Measurements from ENCODE around the gene UBAC2. TPM values are rescaled to one million over a fixed set of nuclear protein-coding genes. Genes with fewer than 3 reads are reported as not detected.

The UBAC2 gene
- total RNA-seq, 1 donor from 2014 or later = 87.7 TPM

- Histone ChIP-seq H3K4me2 (no peak overlapping the region), H3K27me3 (no peaks in the 10 kb centered on the region), H3K27ac (no peak overlapping the region), H2AFZ (replicated peaks) (no peak overlapping the region), H3K79me2 (ENCODE audit: low read depth) (no peaks in the 10 kb centered on the region), H4K20me1 (ENCODE audit: low read depth) (peaks cover 16% of the 10 kb centered on the region), H3K9me3 (ENCODE audit: low read depth) (no peaks in the 10 kb centered on the region), H3K4me3 (no peak overlapping the region), H3K9ac (no peak overlapping the region), H3F3A (ENCODE audit: low read depth) (no peaks in the 10 kb centered on the region), H3K36me3 (no peaks in the 10 kb centered on the region), H3K4me1 (peaks cover 10% of the 10 kb centered on the region)
- Mint-ChIP-seq H3K4me3 (no peak overlapping the region), H3K27me3 (ENCODE audit: insufficient read depth, low read depth) (peaks cover 3% of the 10 kb centered on the region), H3K36me3 (peaks cover 32% of the 10 kb centered on the region), H3K9me3 (no peaks in the 10 kb centered on the region), H3K27ac (no peak overlapping the region), H3K4me1 (peaks cover 30% of the 10 kb centered on the region)
- no peak for TF ChIP-seq EZH2 (IDR thresholded peaks at IDR 0.05)
- TF ChIP-seq EZH2phosphoT487 (IDR thresholded peaks at IDR 0.05) = no peak
- TF ChIP-seq CTCF (IDR thresholded peaks at IDR 0.05) = no peak
- DNase-seq (ENCODE audit: low spot score) = no peak
Measured at GRCh38 chr13:99356012-99356261, 155.3 kb downstream of the UBAC2 start.

- TF ChIP-seq EZH2 (IDR thresholded peaks at IDR 0.05) (no peak), EZH2phosphoT487 (IDR thresholded peaks at IDR 0.05) (no peak), CTCF (IDR thresholded peaks at IDR 0.05) (no peak)
- H3K36me3 Mint-ChIP-seq = peaks cover 34% of the 10 kb centered on the region
- no peak overlapping the region for H3K4me2 ChIP-seq
- no peak overlapping the region for H3K4me3 ChIP-seq
- peaks cover 3% of the 10 kb centered on the region for H3K27me3 Mint-ChIP-seq (ENCODE audit: insufficient read depth, low read depth)
- H3K9me3 Mint-ChIP-seq = no peaks in the 10 kb centered on the region
- peaks cover 10% of the 10 kb centered on the region for H3K4me1 ChIP-seq
- no peaks in the 10 kb centered on the region for H3F3A ChIP-seq (ENCODE audit: low read depth)
- H3K4me3 Mint-ChIP-seq = no peak overlapping the region
- no peaks in the 10 kb centered on the region for H3K36me3 ChIP-seq
- no peak overlapping the region for H3K9ac ChIP-seq
- H3K79me2 ChIP-seq (ENCODE audit: low read depth) = no peaks in the 10 kb centered on the region
- no peak for DNase-seq (ENCODE audit: low spot score)
- no peak overlapping the region for H2AFZ ChIP-seq (replicated peaks)
- peaks cover 30% of the 10 kb centered on the region for H3K4me1 Mint-ChIP-seq
- H3K9me3 ChIP-seq (ENCODE audit: low read depth) = no peaks in the 10 kb centered on the region
- no peaks in the 10 kb centered on the region for H3K27me3 ChIP-seq
- H4K20me1 ChIP-seq (ENCODE audit: low read depth) = peaks cover 12% of the 10 kb centered on the region
- H3K27ac Mint-ChIP-seq = no peak overlapping the region
- H3K27ac ChIP-seq = no peak overlapping the region
Measured at GRCh38 chr13:99356262-99357091, 155.8 kb downstream of the UBAC2 start.

- Histone ChIP-seq H3K4me2 (no peak overlapping the region), H3K9ac (no peak overlapping the region), H3K36me3 (peaks cover under 1% of the 10 kb centered on the region)
Measured at GRCh38 chr13:99357131-99357596, 156.5 kb downstream of the UBAC2 start.

More at GRCh38 chr13:99357131-99357596, 156.5 kb downstream of the UBAC2 start:
- Histone ChIP-seq H4K20me1 (ENCODE audit: low read depth) (peaks cover 11% of the 10 kb centered on the region), H3K79me2 (ENCODE audit: low read depth) (no peaks in the 10 kb centered on the region), H3K4me3 (no peak overlapping the region), H3K27ac (no peak overlapping the region), H3K9me3 (ENCODE audit: low read depth) (no peaks in the 10 kb centered on the region), H2AFZ (replicated peaks) (no peak overlapping the region), H3F3A (ENCODE audit: low read depth) (no peaks in the 10 kb centered on the region), H3K4me1 (peaks cover 10% of the 10 kb centered on the region), H3K27me3 (no peaks in the 10 kb centered on the region)
- Mint-ChIP-seq H3K27ac (no peak overlapping the region), H3K36me3 (peaks cover 37% of the 10 kb centered on the region), H3K4me1 (peaks cover 30% of the 10 kb centered on the region), H3K9me3 (no peaks in the 10 kb centered on the region), H3K27me3 (ENCODE audit: insufficient read depth, low read depth) (peaks cover 3% of the 10 kb centered on the region), H3K4me3 (no peak overlapping the region)
- DNase-seq (ENCODE audit: low spot score) = no peak
- TF ChIP-seq EZH2phosphoT487 (IDR thresholded peaks at IDR 0.05) (no peak), CTCF (IDR thresholded peaks at IDR 0.05) (no peak), EZH2 (IDR thresholded peaks at IDR 0.05) (no peak)

Measured in neural progenitor cell (in vitro differentiated cells).